NCI-H2171 (cell line): Measurements from ENCODE around the gene MVP.

Experiments
- DNase-seq: peaks from one replicate; lab custom pipeline; 2025; lab: John Stamatoyannopoulos, UW

The MVP gene

DNA sequence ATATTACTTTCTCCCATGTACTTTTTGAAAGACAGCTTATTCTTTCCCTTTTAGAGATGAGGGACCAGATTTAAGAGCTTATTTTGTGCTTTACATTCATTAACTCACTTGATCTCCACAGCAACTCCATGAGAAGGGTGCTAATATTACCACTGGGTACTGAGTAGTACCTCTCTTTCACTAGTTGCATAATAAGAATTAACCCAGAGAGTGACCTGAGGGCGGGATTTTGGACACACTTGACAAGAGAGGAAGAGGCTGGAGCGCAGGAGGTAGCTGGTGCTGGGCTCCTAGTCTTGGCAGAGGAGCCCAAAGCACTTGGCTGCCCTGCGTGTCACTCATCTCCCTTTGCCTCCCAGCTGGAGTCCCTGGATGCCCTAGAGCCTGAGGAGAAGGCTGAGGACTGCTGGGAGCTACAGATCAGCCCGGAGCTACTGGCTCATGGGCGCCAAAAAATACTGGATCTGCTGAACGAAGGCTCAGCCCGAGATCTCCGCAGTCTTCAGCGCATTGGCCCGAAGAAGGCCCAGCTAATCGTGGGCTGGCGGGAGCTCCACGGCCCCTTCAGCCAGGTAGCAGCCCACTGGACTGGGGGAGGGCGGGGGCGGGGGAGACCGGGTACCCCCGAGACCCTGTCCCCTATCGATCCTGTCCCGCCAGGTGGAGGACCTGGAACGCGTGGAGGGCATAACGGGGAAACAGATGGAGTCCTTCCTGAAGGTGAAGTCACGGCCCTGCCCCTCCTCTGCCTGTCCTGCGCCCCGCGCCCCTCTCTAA is 15.6 kb upstream of the MVP start:
- peak; percentile 73 for DNase-seq

DNA sequence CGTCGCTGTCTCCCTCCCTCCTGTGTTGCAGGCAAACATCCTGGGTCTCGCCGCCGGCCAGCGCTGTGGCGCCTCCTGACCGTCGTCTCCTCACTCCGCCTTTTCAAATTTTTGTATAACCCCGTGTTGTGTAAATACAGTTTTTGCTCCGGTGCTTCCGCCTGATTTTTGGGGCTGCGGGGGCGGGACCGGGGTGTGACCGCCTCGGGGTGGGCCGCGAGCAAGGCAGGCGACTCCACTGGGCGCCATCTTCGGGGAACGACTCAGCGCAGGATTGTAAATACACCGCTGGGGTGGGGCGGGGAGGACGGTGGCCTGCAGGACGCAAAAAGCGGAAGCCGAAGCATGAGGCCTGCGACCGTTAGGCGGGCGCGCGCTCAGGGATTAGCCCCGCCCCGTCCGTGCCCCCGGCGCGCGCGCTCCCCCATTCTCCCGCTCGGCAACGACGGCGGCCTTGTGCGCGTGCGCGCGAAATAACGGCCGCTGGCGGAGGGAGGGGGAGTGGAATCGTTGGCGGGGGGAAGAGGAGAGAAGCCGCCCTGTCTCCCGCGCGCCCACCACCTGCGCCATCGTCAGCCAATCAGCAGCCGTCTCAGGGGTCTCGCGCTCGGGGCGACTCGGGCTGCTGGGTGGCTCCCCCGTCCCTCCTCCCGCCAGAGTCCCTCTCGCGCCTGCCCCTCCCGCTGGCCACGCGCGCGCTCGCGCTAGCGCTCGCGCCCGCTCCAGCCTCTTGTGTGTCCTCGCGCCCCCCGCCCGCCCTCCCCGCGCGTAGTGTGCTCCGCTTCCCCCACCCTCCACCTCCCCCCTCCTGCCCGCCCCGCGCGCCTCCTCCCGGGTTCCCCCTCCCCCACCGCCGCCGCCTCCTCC is 14.8 kb upstream of the MVP start:
- peak; percentile 99 for DNase-seq

DNA sequence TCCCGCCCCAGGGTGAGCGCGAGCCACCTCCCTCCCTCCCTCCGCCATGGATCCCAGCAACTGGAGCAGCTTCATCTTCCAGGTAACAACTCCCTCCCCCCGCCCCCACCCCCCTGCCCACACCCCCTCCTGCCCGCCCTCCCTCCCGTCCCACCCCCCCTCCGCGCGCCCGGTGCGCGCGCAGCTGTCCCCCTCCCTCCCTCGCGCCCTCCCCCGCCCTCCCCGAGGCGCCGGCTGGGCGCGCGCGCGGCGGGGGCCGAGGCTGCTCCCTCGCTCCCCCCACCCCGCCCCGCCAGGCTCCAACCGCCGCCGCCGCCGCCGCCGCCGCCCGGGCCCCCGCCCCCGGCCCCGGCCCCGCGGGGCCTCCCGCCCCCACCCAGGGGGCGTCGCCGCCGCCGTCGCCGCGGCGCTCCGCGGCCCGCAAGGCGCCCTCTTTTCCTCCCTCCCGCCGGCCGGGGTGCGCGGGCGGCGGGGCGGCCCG is 14.1 kb upstream of the MVP start, which contains the start of gene MAZ:
MAZ (plus strand) TSS at position 431 of the 481 bp plus-strand sequence. CDS start 173 bp downstream, outside the sequence.
- DNase-seq, result peak; percentile 93

DNA sequence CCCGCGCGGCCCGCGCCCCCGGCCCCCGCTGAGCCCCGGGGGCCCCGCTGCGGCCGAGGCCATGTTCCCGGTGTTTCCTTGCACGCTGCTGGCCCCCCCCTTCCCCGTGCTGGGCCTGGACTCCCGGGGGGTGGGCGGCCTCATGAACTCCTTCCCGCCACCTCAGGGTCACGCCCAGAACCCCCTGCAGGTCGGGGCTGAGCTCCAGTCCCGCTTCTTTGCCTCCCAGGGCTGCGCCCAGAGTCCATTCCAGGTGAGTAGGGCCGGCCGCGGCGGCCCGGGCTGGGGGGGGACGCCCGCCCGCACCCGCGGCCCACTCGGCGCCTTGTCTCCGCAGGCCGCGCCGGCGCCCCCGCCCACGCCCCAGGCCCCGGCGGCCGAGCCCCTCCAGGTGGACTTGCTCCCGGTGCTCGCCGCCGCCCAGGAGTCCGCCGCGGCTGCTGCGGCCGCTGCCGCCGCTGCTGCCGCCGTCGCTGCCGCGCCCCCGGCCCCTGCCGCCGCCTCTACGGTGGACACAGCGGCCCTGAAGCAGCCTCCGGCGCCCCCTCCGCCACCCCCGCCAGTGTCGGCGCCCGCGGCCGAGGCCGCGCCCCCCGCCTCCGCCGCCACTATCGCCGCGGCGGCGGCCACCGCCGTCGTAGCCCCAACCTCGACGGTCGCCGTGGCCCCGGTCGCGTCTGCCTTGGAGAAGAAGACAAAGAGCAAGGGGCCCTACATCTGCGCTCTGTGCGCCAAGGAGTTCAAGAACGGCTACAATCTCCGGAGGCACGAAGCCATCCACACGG is 13.4 kb upstream of the MVP start:
- peak; percentile 79 for DNase-seq

DNA sequence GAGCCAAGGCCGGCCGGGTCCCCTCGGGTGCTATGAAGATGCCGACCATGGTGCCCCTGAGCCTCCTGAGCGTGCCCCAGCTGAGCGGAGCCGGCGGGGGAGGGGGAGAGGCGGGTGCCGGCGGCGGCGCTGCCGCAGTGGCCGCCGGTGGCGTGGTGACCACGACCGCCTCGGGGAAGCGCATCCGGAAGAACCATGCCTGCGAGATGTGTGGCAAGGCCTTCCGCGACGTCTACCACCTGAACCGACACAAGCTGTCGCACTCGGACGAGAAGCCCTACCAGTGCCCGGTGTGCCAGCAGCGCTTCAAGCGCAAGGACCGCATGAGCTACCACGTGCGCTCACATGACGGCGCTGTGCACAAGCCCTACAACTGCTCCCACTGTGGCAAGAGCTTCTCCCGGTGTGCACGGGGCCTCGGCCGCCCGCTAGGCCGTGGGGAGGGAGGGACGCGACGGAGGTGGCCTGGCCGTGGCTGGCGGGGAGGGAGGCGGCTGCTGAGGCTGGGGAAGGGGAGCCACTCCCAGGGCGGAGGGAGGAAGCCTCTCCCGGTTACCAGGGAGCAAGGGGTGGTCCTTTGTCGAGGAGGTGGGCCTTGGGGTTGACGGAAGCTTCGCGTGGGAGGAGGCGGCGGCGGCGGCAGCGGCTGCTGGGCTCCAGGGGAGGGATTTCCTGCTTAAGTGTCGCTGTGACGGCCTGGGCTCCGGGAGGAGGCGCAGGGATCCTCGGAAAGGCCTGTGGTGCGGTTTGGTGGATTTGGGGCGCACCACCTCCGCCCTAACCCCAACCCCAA is 12.6 kb upstream of the MVP start:
- DNase-seq, result peak; percentile 82

DNA sequence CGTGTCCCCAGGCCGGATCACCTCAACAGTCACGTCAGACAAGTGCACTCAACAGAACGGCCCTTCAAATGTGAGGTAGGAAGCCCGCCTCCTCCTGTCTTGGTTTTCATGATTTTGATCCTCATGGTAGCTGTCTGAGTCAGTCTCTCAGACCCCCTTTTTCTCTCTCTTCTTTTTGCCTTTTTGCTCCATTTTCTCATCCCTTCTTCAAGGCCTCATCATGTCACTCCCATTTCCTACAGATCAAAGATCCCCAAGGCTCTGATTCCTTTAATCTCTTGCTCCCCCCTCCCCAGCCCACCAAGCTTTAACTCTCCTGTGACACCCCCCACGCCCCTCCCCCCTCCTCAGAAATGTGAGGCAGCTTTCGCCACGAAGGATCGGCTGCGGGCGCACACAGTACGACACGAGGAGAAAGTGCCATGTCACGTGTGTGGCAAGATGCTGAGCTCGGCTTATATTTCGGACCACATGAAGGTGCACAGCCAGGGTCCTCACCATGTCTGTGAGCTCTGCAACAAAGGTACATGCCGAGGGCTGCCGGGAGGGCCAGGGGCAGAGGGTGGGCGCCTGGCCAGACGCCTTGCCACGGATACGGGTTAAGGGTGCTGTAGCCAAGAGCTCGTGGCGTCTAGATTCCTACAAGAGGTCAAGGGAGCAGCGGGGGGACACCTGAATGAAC is 11.9 kb upstream of the MVP start:
- DNase-seq, result no peak

DNA sequence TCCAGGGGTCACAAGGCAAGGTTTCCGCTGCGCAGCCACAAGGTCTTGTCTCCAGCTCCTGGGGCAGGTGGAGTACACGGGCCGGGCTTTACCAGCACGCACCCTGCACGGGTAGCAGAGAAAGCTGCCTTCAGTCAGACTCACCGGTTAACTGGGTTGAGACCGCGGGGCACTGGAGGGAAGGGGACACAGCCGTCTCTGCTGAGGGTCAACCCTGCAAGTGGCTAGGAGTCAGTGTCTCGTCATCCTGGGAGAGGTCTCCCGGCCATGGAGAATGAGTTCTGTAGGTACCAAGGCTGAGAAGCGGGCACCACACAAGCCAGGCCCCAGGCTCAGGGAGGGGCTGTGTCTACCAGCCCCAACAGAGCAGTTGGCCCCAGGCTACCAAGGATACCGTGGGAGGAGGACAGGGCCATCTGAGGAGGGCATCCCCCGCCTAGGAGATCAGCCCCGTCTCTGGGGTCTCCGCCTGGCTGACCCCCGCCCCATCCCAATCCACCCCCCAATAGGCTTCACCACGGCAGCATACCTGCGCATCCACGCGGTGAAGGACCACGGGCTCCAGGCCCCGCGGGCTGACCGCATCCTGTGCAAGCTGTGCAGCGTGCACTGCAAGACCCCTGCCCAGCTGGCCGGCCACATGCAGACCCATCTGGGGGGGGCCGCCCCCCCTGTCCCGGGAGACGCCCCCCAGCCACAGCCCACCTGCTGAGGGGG is 11.1 kb upstream of the MVP start:
- no peak for DNase-seq

DNA sequence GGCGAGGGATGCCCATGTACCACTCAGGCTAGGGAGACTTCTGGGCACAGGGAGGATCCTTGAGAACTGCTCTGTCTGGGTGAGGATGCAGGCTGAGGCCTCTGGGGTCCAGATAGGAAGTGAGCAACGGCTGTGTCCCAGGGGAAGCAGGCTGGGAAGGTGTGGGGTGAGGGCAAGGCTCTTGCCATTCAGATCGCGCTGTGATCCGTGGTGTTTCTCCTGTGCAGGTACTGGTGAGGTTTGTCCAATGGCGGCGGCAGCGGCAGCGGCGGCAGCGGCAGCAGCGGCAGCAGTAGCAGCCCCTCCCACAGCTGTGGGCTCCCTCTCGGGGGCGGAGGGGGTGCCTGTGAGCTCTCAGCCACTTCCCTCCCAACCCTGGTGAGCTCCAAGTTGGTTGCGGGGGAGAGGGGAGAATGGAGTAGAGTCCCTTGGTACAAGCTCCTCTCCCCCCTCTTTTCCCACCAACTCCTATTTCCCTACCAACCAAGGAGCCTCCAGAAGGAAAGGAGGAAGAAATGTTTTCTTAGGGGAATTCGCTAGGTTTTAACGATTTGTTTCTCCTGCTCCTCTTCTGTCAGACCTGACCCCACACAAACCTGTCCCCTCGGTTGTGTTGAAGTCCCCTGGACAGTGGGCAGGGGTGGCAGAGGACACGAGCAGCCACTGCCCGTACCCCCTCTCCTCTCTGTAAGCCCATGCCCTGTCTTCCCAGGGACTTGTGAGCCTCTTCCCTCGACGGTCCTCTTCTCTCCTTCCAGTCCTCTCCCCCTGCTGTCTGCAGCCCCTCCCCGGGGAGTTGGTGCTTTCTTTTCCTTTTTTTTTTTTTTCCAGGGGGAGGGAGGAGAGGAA is 10.2 kb upstream of the MVP start:
- peak; percentile 49 for DNase-seq

DNA sequence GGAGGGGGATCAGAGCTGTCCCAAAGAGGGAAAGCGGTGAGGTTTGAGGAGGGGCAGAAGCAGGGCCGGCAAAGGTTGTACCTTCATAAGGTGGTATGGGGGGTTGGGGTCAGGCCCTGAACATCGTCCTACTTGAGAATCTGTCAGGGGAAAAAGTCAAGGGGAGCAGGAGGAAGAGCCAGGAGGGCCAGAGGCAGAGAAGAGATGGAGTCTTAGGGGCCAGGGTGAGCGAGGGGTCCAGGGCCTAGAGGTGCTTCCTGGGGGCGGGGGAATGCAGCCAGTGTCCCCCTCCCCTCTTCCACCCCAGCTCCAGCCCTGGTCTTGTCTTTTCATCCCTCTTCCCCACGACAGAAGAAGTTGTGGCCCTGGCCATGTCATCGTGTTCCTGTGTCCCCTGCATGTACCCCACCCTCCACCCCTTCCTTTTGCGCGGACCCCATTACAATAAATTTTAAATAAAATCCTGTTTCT is 9.5 kb upstream of the MVP start:
- DNase-seq, result no peak

DNA sequence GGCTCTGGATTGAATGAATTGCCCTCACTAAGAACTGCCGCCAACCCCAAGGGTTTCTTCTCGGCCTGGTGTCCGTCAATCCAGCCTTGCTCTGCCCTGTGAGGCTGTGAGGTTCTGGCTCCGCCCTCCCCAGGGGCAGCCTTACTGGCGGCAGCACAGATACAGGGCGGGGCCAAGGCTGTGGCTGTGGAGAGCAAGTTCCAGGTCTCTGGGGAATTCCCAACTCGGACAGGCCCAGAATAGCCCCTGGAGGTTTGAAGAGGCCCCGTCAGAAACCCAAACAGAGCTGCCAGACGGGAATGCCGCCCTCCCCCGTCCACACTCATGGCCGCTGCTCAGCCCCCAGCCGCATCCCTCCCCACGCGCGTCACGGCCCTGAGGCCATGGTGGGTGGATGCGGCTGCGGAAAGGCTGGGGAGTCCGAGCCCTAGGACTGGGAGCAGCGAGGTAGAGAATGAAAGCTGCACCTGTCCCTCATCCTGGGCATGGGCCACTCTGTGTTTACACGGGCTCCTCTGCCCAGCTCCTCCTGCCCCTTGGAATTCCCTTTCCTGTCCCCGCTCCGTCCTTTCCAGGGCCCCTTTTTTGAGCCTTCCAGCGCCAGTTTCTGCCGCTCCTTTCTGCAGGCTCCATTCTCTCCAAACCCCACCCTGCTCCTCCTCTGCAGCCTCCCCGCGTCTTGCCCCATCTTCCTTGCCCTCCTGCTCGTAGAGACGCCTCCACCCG is 8.9 kb upstream of the MVP start:
- DNase-seq, result peak; percentile 87

DNA sequence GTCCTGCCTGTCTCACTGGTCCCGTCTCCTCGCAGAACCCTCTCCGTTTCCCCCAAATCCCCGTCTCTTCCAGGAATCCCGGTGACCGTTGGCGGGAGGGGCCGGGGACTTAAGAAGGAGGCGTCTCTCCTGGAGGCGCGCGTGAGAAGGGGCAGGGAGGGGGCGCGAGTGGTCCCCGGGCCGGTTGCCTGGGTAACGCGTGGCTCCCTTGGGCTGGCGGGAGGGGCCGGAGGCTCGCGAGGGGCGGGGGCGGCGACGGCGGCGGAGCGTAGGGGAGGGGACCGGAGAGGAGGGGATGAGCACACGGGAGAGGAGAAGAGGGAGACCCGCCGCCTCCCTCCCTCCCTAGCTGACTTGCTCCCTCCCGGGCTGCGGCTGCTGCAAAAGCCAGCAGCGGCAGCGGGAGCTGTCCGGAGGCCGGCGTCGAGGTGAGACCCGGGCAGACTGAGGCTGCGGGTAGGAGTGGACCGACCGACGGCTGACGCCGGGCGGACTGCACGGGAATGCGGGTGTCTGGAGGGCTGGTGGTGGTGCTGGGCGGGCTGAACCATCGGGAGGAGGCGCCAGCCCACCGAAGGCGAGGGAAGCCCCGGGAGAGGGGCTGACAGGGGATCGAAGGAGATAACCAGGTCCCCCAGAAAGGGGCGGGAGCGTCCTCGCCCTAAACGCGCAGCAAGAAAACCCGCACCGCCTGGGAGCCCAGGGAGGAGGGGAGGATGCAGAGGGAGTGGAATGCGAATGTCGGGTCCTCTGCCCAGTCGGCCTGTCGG is 8.2 kb upstream of the MVP start, which contains the start of gene PRRT2:
PRRT2 (plus strand) TSS at position 298 of the 770 bp plus-strand sequence. CDS start 862 bp downstream, outside the sequence.
- peak; percentile 60 for DNase-seq

DNA sequence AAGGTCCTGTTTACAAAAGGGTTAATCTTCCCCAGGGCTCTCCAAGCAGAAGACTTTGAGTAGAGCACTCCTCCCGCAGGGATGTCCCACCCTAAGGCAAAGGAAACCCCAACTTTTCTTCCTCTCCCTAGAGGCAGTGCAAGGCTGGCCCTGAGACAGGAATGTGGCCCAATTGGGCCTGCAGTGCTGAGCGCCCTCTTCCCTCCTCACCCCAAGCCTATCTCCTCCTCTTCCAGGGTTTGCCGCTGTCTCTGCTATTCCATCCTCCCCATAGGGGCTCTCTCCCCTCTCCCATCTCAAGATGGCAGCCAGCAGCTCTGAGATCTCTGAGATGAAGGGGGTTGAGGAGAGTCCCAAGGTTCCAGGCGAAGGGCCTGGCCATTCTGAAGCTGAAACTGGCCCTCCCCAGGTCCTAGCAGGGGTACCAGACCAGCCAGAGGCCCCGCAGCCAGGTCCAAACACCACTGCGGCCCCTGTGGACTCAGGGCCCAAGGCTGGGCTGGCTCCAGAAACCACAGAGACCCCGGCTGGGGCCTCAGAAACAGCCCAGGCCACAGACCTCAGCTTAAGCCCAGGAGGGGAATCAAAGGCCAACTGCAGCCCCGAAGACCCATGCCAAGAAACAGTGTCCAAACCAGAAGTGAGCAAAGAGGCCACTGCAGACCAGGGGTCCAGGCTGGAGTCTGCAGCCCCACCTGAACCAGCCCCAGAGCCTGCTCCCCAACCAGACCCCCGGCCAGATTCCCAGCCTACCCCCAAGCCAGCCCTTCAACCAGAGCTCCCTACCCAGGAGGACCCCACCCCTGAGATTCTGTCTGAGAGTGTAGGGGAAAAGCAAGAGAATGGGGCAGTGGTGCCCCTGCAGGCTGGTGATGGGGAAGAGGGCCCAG is 7.3 kb upstream of the MVP start:
- no peak for DNase-seq

DNA sequence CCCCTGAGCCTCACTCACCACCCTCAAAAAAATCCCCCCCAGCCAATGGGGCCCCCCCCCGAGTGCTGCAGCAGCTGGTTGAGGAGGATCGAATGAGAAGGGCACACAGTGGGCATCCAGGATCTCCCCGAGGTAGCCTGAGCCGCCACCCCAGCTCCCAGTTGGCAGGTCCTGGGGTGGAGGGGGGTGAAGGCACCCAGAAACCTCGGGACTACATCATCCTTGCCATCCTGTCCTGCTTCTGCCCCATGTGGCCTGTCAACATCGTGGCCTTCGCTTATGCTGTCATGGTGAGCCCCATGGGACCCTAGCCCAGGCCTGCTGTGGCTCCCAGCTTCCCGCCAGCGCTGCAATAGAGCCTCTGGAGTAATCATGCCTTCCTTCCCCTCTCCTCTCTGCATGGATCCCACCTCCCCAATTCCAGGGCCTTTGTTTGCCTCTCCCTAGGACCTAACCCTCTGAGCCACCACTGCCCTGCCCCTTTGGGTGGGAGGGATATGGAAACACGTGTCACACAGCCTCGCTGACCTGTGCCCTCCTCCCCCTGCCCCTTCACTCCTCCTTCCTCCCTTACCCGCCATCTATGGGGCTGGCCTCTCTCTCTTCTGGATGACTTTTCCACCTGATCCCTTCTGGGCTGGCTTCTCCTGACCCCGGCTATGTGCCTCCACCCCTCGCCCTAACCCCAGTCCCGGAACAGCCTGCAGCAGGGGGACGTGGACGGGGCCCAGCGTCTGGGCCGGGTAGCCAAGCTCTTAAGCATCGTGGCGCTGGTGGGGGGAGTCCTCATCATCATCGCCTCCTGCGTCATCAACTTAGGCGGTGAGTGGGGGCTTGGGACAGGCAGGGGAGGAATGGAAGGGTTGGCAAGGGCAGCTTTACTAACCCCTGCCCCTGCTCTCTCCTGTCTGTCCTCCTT is 6.4 kb upstream of the MVP start:
- DNase-seq, result no peak

DNA sequence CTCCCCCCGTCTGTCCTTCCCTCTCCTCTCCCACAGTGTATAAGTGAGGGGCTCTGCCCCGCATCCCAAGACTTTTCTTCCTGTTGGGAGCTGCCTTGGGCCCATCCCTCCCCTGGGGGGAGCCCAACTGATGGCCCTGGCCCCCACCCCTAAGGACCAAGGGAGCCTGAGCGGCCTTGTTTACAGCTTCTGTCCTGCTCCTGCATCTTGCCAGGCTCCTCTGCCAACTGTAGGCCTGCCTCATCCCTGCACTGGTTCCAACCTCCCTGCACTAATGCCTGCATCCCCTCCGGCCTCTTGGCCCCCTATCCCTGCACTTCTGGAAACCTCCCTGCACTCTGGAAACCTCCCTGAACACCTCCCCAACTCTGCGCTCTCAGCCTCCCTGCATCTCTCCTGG is 5.7 kb upstream of the MVP start:
- no peak for DNase-seq

DNA sequence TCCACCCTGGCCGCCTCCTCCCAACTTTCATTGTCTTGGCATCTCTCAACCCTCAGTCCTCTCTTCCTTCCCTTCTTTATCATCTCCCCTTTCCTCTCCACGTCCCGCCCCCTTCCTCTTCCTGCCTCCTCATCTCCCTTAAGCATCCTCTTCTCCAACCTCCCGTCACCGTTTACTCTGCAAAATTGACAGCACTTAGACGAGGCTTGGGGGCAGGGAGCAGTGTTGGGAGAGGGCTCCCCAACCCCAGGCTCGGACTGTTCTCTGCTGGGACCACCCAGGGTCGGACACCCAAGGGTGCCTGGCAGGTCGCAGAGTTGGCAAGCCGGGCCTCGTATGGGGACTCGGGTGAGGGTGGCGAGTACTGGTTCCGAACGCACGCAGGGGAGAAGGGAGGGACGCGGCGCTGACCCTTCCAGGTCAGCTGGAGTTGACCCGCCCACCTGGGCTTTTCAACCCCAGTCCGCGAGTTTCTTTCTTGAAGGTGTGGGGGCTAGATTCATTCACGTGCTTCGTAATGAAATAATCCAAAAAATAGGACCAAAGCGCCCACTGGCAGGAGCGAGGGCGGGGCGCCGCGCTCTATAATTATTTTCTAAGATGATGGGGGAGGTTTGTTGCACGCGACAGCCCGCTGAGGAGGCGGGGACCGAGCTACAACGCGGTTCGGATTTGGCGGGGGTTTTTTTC is 5.1 kb upstream of the MVP start:
- peak; percentile 91 for DNase-seq
